ENCODE measurements around the gene UMOD. TPM values are rescaled to one million over a fixed set of nuclear protein-coding genes. Genes with fewer than 3 reads are reported as not detected.
"Not testable (repeated sequence)": the region's sequence is repeated elsewhere in the genome, so short reads cannot be mapped to it uniquely, and the experiment has no call there.

UMOD gene
- total RNA-seq, 1 experiment from 2014 or later, result not detected

DNA sequence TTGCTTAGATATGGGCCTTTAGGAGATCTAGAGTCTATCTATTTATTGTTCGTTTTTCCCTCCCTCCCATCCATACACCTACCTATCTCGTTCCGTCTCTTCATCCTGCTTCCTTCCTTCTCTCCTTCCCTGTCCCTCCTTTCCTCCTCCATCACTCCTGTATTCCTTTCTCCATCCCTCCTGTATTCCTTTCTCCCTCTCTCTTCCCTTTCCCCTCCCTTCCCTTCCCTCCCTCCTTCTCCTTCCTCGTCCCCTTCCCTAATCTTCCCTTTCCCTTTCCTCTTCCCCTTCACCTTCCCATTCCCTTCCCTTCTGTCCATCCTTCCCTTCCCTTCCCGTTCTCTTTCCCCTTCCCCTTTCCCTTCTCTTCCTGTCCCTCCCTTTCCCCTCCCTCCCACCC lies 35.8 kb downstream of the UMOD start:
- Histone ChIP-seq H3K27me3 (ENCODE audit: low read length) (no peaks in the 10 kb centered on the region), H3K36me3 (ENCODE audit: insufficient read depth, low read length) (no peaks in the 10 kb centered on the region), H4K20me1 (ENCODE audit: insufficient read depth, low read depth, low read length) (no peaks in the 10 kb centered on the region), H3K4me3 (ENCODE audit: low read length) (no peak overlapping the region), H2AFZ (ENCODE audit: low read length) (no peak overlapping the region), H3K27ac (ENCODE audit: low read length) (no peak overlapping the region), H3K4me1 (ENCODE audit: low read length) (no peaks in the 10 kb centered on the region), H3K9me3 (ENCODE audit: low read length) (no peaks in the 10 kb centered on the region), H3K4me2 (ENCODE audit: low read depth, low read length, poor library complexity, severe bottlenecking) (no peak overlapping the region), H3K9me2 (replicated peaks; ENCODE audit: insufficient read depth, low read length) (0 out of 2 replicates have a peak, but pooled peaks cover 4% of the 10 kb centered on the region), H3K79me2 (ENCODE audit: low read length) (no peaks in the 10 kb centered on the region), H3K9ac (ENCODE audit: low read length) (no peak overlapping the region)
- DNase-seq, result no peak

DNA sequence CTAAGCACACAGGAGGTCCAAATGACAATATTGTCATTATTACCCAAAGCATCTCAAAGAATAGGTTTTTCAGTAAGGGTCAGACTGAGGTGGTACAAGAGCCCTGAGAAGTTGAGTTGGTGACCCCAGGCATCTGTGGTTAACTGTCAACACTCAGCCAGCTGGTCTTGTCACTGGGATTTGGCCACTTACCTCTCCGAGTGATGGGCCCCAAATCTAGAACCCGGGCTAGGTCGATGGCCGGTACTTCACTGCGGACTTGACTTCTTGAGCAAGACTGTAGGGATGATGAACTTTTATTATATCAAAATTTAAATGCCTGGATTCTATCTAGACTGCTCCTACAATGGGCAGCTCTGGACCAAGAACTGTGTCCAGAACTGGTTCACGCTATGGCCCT lies 36.8 kb downstream of the UMOD start:
- no peak overlapping the region for H3K9ac ChIP-seq (ENCODE audit: low read length)
- no peak for DNase-seq
- no peak overlapping the region for H3K4me2 ChIP-seq (ENCODE audit: low read depth, low read length, poor library complexity, severe bottlenecking)
- no peak overlapping the region for H3K4me3 ChIP-seq (ENCODE audit: low read length)
- no peaks in the 10 kb centered on the region for H3K4me1 ChIP-seq (ENCODE audit: low read length)
- no peaks in the 10 kb centered on the region for H3K79me2 ChIP-seq (ENCODE audit: low read length)
- H3K9me2 ChIP-seq (replicated peaks; ENCODE audit: insufficient read depth, low read length), result 0 out of 2 replicates have a peak, but pooled peaks cover 4% of the 10 kb centered on the region
- H4K20me1 ChIP-seq (ENCODE audit: insufficient read depth, low read depth, low read length), result no peaks in the 10 kb centered on the region
- no peak overlapping the region for H2AFZ ChIP-seq (ENCODE audit: low read length)
- H3K27me3 ChIP-seq (ENCODE audit: low read length), result no peaks in the 10 kb centered on the region
- H3K36me3 ChIP-seq (ENCODE audit: insufficient read depth, low read length), result no peaks in the 10 kb centered on the region
- no peaks in the 10 kb centered on the region for H3K9me3 ChIP-seq (ENCODE audit: low read length)
- H3K27ac ChIP-seq (ENCODE audit: low read length), result no peak overlapping the region

DNA sequence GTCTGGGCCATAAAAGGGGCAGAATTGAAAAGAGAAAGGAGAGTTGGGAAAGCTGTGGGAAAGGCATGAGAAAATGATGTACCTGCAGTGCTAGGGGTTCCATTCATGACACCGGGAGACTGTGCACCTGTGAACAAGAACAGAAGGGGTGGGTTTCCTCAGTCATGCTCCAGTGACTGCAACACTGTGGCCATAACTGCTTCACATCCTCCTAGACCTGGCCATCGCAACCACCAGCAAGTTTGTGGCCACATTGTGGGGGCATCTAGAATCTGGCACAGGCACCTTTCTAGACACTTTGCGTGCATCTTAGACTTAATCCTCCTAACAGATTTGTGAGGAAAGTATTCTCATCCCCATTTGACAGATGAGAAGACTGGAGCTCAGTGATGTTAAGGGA lies 37.9 kb downstream of the UMOD start:
- Histone ChIP-seq H3K4me1 (ENCODE audit: low read length) (no peaks in the 10 kb centered on the region), H3K27ac (ENCODE audit: low read length) (no peak overlapping the region), H3K36me3 (ENCODE audit: insufficient read depth, low read length) (no peaks in the 10 kb centered on the region), H4K20me1 (ENCODE audit: insufficient read depth, low read depth, low read length) (no peaks in the 10 kb centered on the region), H2AFZ (ENCODE audit: low read length) (no peak overlapping the region), H3K9ac (ENCODE audit: low read length) (no peak overlapping the region), H3K9me3 (ENCODE audit: low read length) (no peaks in the 10 kb centered on the region), H3K9me2 (replicated peaks; ENCODE audit: insufficient read depth, low read length) (0 out of 2 replicates have a peak, but pooled peaks cover 4% of the 10 kb centered on the region), H3K4me3 (ENCODE audit: low read length) (no peak overlapping the region), H3K79me2 (ENCODE audit: low read length) (no peaks in the 10 kb centered on the region), H3K27me3 (ENCODE audit: low read length) (no peaks in the 10 kb centered on the region), H3K4me2 (ENCODE audit: low read depth, low read length, poor library complexity, severe bottlenecking) (no peak overlapping the region)
- no peak for DNase-seq

DNA sequence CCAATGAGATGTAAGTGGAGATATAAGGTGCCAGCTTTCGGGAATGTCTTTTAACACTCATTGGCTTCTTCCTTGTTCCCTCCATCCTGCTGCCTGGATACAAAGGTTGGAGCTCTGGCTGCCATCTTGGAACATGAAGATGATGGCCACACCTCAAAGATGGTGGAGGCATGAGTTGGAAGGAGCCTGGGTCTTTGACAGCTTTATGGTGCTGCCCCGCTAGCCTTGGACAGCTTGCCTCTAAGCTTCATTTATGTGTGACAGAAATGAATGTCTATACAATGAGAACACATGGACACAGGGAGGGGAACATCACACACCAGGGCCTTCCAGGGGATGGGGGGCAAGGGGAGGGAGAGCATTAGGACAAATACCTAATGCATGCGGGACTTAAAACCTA lies 38.8 kb downstream of the UMOD start:
- no peaks in the 10 kb centered on the region for H3K9me3 ChIP-seq (ENCODE audit: low read length)
- H4K20me1 ChIP-seq (ENCODE audit: insufficient read depth, low read depth, low read length), result no peaks in the 10 kb centered on the region
- no peak overlapping the region for H3K4me3 ChIP-seq (ENCODE audit: low read length)
- no peak for DNase-seq
- H2AFZ ChIP-seq (ENCODE audit: low read length), result no peak overlapping the region
- H3K9ac ChIP-seq (ENCODE audit: low read length), result no peak overlapping the region
- H3K27me3 ChIP-seq (ENCODE audit: low read length), result no peaks in the 10 kb centered on the region
- H3K79me2 ChIP-seq (ENCODE audit: low read length), result no peaks in the 10 kb centered on the region
- H3K27ac ChIP-seq (ENCODE audit: low read length), result no peak overlapping the region
- no peaks in the 10 kb centered on the region for H3K36me3 ChIP-seq (ENCODE audit: insufficient read depth, low read length)
- 0 out of 2 replicates have a peak, but pooled peaks cover 4% of the 10 kb centered on the region for H3K9me2 ChIP-seq (replicated peaks; ENCODE audit: insufficient read depth, low read length)
- H3K4me2 ChIP-seq (ENCODE audit: low read depth, low read length, poor library complexity, severe bottlenecking), result no peak overlapping the region
- no peaks in the 10 kb centered on the region for H3K4me1 ChIP-seq (ENCODE audit: low read length)

DNA sequence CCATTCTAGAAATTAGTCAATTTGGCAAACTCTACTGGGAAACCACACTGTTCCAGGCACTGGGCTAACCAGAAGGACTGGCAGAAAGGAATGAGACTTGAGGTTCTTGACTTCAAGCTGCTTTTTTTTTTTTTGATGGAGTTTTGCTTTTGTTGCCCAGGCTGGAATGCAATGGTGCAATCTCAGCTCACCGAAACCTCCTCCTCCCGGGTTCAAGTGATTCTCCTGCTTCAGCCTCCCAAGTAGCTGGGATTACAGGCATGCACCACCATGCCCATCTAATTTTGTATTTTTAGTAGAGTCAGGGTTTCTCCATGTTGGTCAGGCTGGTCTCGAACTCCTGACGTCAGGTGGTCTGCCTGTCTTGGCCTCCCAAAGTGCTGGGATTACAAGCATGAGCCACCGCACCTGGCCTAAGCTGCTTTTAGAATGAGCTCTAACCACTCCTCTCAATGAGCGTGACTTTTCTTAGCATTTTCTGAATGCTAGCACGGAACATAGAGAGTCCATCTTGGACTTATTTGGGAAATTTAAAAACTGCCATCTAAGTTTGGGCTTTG lies 39.9 kb downstream of the UMOD start:
- H2AFZ ChIP-seq (ENCODE audit: low read length); H3K4me3 ChIP-seq (ENCODE audit: low read length); H3K4me2 ChIP-seq (ENCODE audit: low read depth, low read length, poor library complexity, severe bottlenecking); H3K9ac ChIP-seq (ENCODE audit: low read length); H4K20me1 ChIP-seq (ENCODE audit: insufficient read depth, low read depth, low read length); H3K4me1 ChIP-seq (ENCODE audit: low read length); H3K9me2 ChIP-seq (replicated peaks; ENCODE audit: insufficient read depth, low read length); H3K36me3 ChIP-seq (ENCODE audit: insufficient read depth, low read length); H3K27me3 ChIP-seq (ENCODE audit: low read length); H3K79me2 ChIP-seq (ENCODE audit: low read length); H3K9me3 ChIP-seq (ENCODE audit: low read length); DNase-seq; H3K27ac ChIP-seq (ENCODE audit: low read length): not testable (repeated sequence)

DNA sequence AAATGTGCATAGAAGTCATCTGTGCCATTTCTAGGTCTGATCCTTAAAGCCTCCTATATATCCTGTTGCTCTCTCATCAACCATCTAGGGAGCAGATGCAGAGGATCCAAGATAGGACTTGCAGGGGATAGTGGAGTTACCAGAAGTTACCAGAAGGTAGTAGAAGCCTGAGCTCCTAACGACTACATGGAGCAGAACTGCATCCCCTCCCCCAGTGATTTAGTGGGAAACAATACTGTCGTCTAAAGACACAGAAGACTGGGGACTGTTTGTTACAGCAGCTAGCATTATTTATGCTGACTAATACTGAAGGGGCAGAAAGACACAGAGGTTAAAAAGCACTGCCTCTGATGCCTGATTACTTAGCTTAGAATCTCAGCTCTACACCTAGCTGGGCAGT lies 41.0 kb downstream of the UMOD start:
- H3K27ac ChIP-seq (ENCODE audit: low read length), result no peak overlapping the region
- no peak overlapping the region for H3K9ac ChIP-seq (ENCODE audit: low read length)
- no peaks in the 10 kb centered on the region for H3K9me3 ChIP-seq (ENCODE audit: low read length)
- 0 out of 2 replicates have a peak, but pooled peaks cover 4% of the 10 kb centered on the region for H3K9me2 ChIP-seq (replicated peaks; ENCODE audit: insufficient read depth, low read length)
- no peaks in the 10 kb centered on the region for H3K4me1 ChIP-seq (ENCODE audit: low read length)
- no peaks in the 10 kb centered on the region for H4K20me1 ChIP-seq (ENCODE audit: insufficient read depth, low read depth, low read length)
- H2AFZ ChIP-seq (ENCODE audit: low read length), result no peak overlapping the region
- no peak for DNase-seq
- H3K36me3 ChIP-seq (ENCODE audit: insufficient read depth, low read length), result no peaks in the 10 kb centered on the region
- H3K4me2 ChIP-seq (ENCODE audit: low read depth, low read length, poor library complexity, severe bottlenecking), result no peak overlapping the region
- H3K27me3 ChIP-seq (ENCODE audit: low read length), result no peaks in the 10 kb centered on the region
- H3K79me2 ChIP-seq (ENCODE audit: low read length), result no peaks in the 10 kb centered on the region
- H3K4me3 ChIP-seq (ENCODE audit: low read length), result no peak overlapping the region

DNA sequence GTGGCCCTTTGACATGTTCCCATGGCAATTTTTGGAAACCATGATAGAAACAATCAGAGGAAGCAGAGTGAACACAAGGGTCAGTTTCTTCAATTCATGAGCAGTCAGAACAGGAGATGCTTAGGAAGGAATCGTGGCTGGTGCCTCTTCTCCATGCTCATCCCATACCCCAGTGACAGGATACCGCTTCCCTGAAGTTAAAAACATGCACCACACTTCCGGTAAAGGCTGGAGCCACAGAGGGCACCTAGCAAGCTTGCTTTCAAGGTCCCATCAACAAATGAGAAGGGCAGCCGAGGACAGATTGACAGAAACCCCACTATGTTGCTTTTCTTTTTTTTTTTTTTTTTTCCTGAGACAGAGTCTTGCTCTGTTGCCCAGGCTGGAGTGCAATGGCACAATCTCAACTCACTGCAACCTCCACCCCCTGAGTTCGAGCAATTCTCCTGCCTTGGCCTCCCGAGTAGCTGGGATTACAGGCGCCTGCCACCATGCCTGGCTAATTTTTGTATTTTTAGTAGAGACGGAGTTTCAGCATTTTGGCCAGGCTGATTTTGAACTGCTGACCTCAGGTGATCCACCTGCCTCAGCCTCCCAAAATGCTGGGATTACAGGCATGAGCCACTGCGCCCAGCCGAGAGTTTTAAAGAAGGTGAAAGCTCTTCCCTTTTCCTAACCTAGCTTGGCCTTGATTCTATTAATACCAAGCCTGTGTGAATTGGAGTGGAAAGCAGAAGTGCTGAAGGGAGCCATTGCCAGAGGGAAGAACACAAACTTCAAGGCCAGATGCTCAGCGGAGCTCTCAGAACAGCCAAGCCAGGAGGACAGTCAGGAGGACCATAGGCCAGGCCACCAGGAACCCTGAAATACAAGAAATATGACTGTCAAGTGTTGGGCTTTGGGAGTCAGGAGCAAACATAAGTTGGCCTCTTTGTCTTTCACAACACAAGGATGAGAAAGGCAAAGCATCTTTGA lies 41.8 kb downstream of the UMOD start:
- Histone ChIP-seq H3K9me2 (replicated peaks; ENCODE audit: insufficient read depth, low read length) (0 out of 2 replicates have a peak, but pooled peaks cover 4% of the 10 kb centered on the region), H3K27me3 (ENCODE audit: low read length) (no peaks in the 10 kb centered on the region), H3K79me2 (ENCODE audit: low read length) (no peaks in the 10 kb centered on the region), H3K4me2 (ENCODE audit: low read depth, low read length, poor library complexity, severe bottlenecking) (no peak overlapping the region), H2AFZ (ENCODE audit: low read length) (no peak overlapping the region), H3K9ac (ENCODE audit: low read length) (no peak overlapping the region), H3K36me3 (ENCODE audit: insufficient read depth, low read length) (no peaks in the 10 kb centered on the region), H3K9me3 (ENCODE audit: low read length) (no peaks in the 10 kb centered on the region), H3K4me3 (ENCODE audit: low read length) (no peak overlapping the region), H3K27ac (ENCODE audit: low read length) (no peak overlapping the region), H4K20me1 (ENCODE audit: insufficient read depth, low read depth, low read length) (no peaks in the 10 kb centered on the region), H3K4me1 (ENCODE audit: low read length) (no peaks in the 10 kb centered on the region)
- no peak for DNase-seq

DNA sequence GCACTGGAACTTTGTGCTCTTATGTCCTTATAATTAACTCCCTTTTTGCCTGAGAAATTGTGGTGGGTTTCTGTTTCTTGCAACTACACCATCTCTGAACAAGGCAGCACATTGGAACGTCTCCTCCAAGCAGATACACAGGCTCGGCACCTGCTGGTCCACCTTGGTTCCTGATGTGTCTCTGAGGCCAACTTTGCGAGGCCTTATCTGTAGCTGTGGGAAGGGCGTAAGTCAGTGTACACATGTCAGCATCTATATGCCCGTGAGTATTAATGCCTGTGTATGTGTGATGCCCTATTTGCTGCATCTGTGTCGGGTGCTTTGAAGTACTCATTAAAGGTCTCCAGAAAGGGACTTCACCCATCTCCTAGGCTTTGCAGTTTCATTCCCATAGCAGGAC lies 42.7 kb downstream of the UMOD start:
- Histone ChIP-seq H3K27ac (ENCODE audit: low read length) (no peak overlapping the region), H3K79me2 (ENCODE audit: low read length) (no peaks in the 10 kb centered on the region), H3K4me1 (ENCODE audit: low read length) (no peaks in the 10 kb centered on the region), H3K36me3 (ENCODE audit: insufficient read depth, low read length) (no peaks in the 10 kb centered on the region), H4K20me1 (ENCODE audit: insufficient read depth, low read depth, low read length) (no peaks in the 10 kb centered on the region), H3K9ac (ENCODE audit: low read length) (no peak overlapping the region), H3K9me2 (replicated peaks; ENCODE audit: insufficient read depth, low read length) (0 out of 2 replicates have a peak, but pooled peaks cover 4% of the 10 kb centered on the region), H3K4me2 (ENCODE audit: low read depth, low read length, poor library complexity, severe bottlenecking) (no peak overlapping the region), H3K4me3 (ENCODE audit: low read length) (no peak overlapping the region), H2AFZ (ENCODE audit: low read length) (no peak overlapping the region), H3K9me3 (ENCODE audit: low read length) (no peaks in the 10 kb centered on the region), H3K27me3 (ENCODE audit: low read length) (no peaks in the 10 kb centered on the region)
- no peak for DNase-seq
